ENCODE measurements around the gene SMCO3.

The SMCO3 gene

GRCh38 chr12:14828892-14829291, 14.9 kb upstream of the SMCO3 start:
- CTCF ChIA-PET = interaction anchor here (0.5 kb wide), 1 partner anchor 63 kb away, joined by 4 read pairs; no protein-coding TSS in a partner anchor
- Histone ChIP-seq H3K27ac (ENCODE audit: extremely low read depth, low read depth, low read length) (no peak overlapping the region), H3K4me3 (ENCODE audit: low read depth, low read length) (no peak overlapping the region), H3K4me1 (ENCODE audit: control insufficient read depth, insufficient read depth, low read length) (no peaks in the 10 kb centered on the region; the same call in 1 of the 2 replicates), H3K9me3 (ENCODE audit: control insufficient read depth, insufficient read depth, low read depth, low read length) (no peaks in the 10 kb centered on the region), H3K36me3 (ENCODE audit: control insufficient read depth in 2 of 2, insufficient read depth in 1 of 2, low read length in 2 of 2) (no peaks in the 10 kb centered on the region)
- POLR2A ChIA-PET = interaction anchor here (1.2 kb wide), 1 partner anchor 58 kb away, joined by 3 read pairs; a partner anchor contains a TSS
- TF ChIP-seq TCF7L2 (IDR thresholded peaks at IDR 0.05; ENCODE audit: borderline replicate concordance, low read depth, low read length) (no peak), ZBTB11 (tag by site-specific recombination; conservative IDR thresholded peaks at IDR 0.05; ENCODE audit: low read depth) (no peak), GLIS2 (tag by site-specific recombination; IDR thresholded peaks at IDR 0.05) (no peak), ZNF354C (tag by site-specific recombination; IDR thresholded peaks at IDR 0.05; ENCODE audit: borderline replicate concordance, low read depth) (no peak), ZNF426 (tag by site-specific recombination; IDR thresholded peaks at IDR 0.05) (no peak)

- Histone ChIP-seq H3K27ac (ENCODE audit: extremely low read depth, low read depth, low read length) (no peak overlapping the region), H3K4me1 (ENCODE audit: control insufficient read depth, insufficient read depth, low read length) (no peaks in the 10 kb centered on the region), H3K9me3 (ENCODE audit: control insufficient read depth, insufficient read depth, low read depth, low read length) (no peaks in the 10 kb centered on the region), H3K36me3 (ENCODE audit: control insufficient read depth in 2 of 2, insufficient read depth in 1 of 2, low read length in 2 of 2) (no peaks in the 10 kb centered on the region), H3K4me3 (ENCODE audit: low read depth, low read length) (no peak overlapping the region)
- CTCF ChIA-PET = interaction anchor here (0.9 kb wide), 1 partner anchor 16 kb away, joined by 3 read pairs; no protein-coding TSS in a partner anchor
- TF ChIP-seq FEZF1 (tag by site-specific recombination; IDR thresholded peaks at IDR 0.05) = no peak
- TF ChIP-seq ZBTB1 (tag by site-specific recombination; IDR thresholded peaks at IDR 0.05) = no peak
- TF ChIP-seq, protein P1, sequence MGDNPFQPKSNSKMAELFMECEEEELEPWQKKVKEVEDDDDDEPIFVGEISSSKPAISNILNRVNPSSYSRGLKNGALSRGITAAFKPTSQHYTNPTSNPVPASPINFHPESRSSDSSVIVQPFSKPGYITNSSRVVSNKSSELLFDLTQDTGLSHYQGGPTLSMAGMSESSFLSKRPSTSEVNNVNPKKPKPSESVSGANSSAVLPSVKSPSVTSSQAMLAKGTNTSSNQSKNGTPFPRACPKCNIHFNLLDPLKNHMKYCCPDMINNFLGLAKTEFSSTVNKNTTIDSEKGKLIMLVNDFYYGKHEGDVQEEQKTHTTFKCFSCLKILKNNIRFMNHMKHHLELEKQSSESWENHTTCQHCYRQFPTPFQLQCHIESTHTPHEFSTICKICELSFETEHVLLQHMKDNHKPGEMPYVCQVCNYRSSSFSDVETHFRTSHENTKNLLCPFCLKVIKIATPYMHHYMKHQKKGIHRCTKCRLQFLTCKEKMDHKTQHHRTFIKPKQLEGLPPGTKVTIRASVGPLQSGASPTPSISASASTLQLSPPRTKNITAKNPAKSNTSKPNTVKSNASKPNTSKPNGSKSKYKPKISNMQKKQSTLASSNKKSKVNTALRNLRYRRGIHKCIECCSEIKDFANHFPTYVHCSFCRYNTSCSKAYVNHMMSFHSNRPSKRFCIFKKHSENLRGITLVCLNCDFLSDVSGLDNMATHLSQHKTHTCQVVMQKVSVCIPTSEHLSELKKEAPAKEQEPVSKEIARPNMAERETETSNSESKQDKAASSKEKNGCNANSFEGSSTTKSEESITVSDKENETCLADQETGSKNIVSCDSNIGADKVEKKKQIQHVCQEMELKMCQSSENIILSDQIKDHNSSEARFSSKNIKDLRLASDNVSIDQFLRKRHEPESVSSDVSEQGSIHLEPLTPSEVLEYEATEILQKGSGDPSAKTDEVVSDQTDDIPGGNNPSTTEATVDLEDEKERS (tag by site-specific recombination; IDR thresholded peaks at IDR 0.05) = no peak
- POLR2A ChIA-PET = no interaction called here
These were observed 13.1 kb upstream of the SMCO3 start for GRCh38 chr12:14827043-14827442.

DNA sequence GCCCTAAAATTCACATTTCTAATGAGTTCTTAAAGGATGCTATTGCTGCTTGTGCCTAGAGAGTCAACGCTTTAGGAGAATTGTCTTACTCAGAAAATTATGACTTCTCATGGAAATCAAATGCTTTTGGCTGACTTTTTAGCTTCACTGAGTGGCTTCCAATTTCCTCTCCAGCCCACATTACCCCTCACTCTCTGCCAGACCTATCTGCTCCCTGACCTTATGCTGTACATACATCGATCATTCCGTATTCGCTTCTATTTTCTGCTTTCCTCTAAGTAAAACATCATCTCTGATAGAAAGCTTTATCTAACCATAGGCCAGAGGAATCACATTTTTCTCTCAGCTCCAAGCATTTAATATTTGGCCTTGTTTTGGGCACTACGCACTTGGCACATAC, 12.5 kb upstream of the SMCO3 start:
- POLR2A ChIA-PET = no interaction called here
- TF ChIP-seq ZNF292 (tag by site-specific recombination; IDR thresholded peaks at IDR 0.05; ENCODE audit: borderline replicate concordance, low read depth) = no peak
- no peak for TF ChIP-seq KLF8 (tag by site-specific recombination; IDR thresholded peaks at IDR 0.05)
- TF ChIP-seq ZNF37A (tag by site-specific recombination; IDR thresholded peaks at IDR 0.05) = no peak
- TF ChIP-seq, protein P2, sequence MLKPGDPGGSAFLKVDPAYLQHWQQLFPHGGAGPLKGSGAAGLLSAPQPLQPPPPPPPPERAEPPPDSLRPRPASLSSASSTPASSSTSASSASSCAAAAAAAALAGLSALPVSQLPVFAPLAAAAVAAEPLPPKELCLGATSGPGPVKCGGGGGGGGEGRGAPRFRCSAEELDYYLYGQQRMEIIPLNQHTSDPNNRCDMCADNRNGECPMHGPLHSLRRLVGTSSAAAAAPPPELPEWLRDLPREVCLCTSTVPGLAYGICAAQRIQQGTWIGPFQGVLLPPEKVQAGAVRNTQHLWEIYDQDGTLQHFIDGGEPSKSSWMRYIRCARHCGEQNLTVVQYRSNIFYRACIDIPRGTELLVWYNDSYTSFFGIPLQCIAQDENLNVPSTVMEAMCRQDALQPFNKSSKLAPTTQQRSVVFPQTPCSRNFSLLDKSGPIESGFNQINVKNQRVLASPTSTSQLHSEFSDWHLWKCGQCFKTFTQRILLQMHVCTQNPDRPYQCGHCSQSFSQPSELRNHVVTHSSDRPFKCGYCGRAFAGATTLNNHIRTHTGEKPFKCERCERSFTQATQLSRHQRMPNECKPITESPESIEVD (tag by site-specific recombination; IDR thresholded peaks at IDR 0.05) = no peak
- no peak for TF ChIP-seq BCL11B (tag by site-specific recombination; IDR thresholded peaks at IDR 0.05; ENCODE audit: low read depth)
- no peak for TF ChIP-seq ZNF639 (tag by site-specific recombination; IDR thresholded peaks at IDR 0.05)
- no peak for TF ChIP-seq ZNF544 (tag by site-specific recombination; IDR thresholded peaks at IDR 0.05)
- Histone ChIP-seq H3K9me3 (ENCODE audit: control insufficient read depth, insufficient read depth, low read depth, low read length) (no peaks in the 10 kb centered on the region), H3K4me1 (ENCODE audit: control insufficient read depth, insufficient read depth, low read length) (no peaks in the 10 kb centered on the region), H3K4me3 (ENCODE audit: low read depth, low read length) (no peak overlapping the region), H3K27ac (ENCODE audit: extremely low read depth, low read depth, low read length) (no peak overlapping the region), H3K36me3 (ENCODE audit: control insufficient read depth in 2 of 2, insufficient read depth in 1 of 2, low read length in 2 of 2) (no peaks in the 10 kb centered on the region)
- CTCF ChIA-PET = interaction anchor here (0.9 kb wide), 1 partner anchor 16 kb away, joined by 3 read pairs; no protein-coding TSS in a partner anchor

Data from HEK293 (cell line).